ENCODE results near the gene GIMAP6. TPM values are rescaled to one million over a fixed set of nuclear protein-coding genes. Genes with fewer than 3 reads are reported as not detected.

The GIMAP6 gene
- total and polyA plus RNA-seq, 8 donors, result 0.89 to 18.4 (median 6.0) TPM

Other genes starting within 250 kb of the GIMAP6 start
- gene GIMAP8, start 181.8 kb downstream of the GIMAP6 start, total RNA-seq, result 1 to 10 TPM in 2 of 5 donors, under 1 TPM in 3; under 0.01 to 8.3 (median 0.29) TPM
- gene GIMAP8, start 181.8 kb downstream of the GIMAP6 start, polyA plus RNA-seq, result 1 to 10 TPM; 2.8 to 3.2 (median 2.9) TPM
- gene GIMAP7, start 117.5 kb downstream of the GIMAP6 start, total RNA-seq, result 10 to 100 TPM in 2 of 5 donors, 1 to 10 TPM in 2, not detected in 1; 1.2 to 13.0 (median 7.5) TPM
- gene GIMAP7, start 117.5 kb downstream of the GIMAP6 start, polyA plus RNA-seq, result 10 to 100 TPM in 2 of 3 donors, 1 to 10 TPM in 1; 9.0 to 15.9 (median 14.8) TPM
- 10 to 100 TPM in 3 of 5 donors, under 1 TPM in 1, not detected in 1; 0.89 to 79.9 (median 19.7) TPM for gene GIMAP4, start 65.0 kb downstream of the GIMAP6 start, total RNA-seq
- 10 to 100 TPM; 11.2 to 16.6 (median 12.2) TPM for gene GIMAP4, start 65.0 kb downstream of the GIMAP6 start, polyA plus RNA-seq
- gene GIMAP2, start 53.3 kb upstream of the GIMAP6 start, total RNA-seq, result 1 to 10 TPM in 3 of 5 donors, under 1 TPM in 1, not detected in 1; 0.58 to 8.3 (median 3.6) TPM
- 1 to 10 TPM; 2.6 to 5.3 (median 4.4) TPM for gene GIMAP2, start 53.3 kb upstream of the GIMAP6 start, polyA plus RNA-seq
- 1 to 10 TPM in 3 of 5 donors, under 1 TPM in 1, not detected in 1; 0.45 to 5.8 (median 4.7) TPM for gene GIMAP1, start 84.2 kb upstream of the GIMAP6 start, total RNA-seq
- gene GIMAP1, start 84.2 kb upstream of the GIMAP6 start, polyA plus RNA-seq, result 1 to 10 TPM; 2.3 to 2.7 (median 2.4) TPM
- gene GIMAP5, start 105.0 kb upstream of the GIMAP6 start, total RNA-seq, result 10 to 100 TPM in 4 of 5 donors, 1 to 10 TPM in 1; 7.0 to 25.2 (median 20.9) TPM
- 10 to 100 TPM; 10.0 to 16.3 (median 14.0) TPM for gene GIMAP5, start 105.0 kb upstream of the GIMAP6 start, polyA plus RNA-seq
- gene TMEM176B, start 168.0 kb upstream of the GIMAP6 start, total RNA-seq, result 100 to 1,000 TPM in 1 of 5 donors, 10 to 100 TPM in 4; 59.3 to 108 (median 87.6) TPM
- gene TMEM176B, start 168.0 kb upstream of the GIMAP6 start, polyA plus RNA-seq, result 100 to 1,000 TPM in 1 of 3 donors, 10 to 100 TPM in 2; 29.4 to 157 (median 90.1) TPM
- gene TMEM176A, start 168.4 kb upstream of the GIMAP6 start, total RNA-seq, result 100 to 1,000 TPM in 1 of 5 donors, 10 to 100 TPM in 4; 14.7 to 116 (median 35.8) TPM
- 10 to 100 TPM; 21.4 to 92.0 (median 62.0) TPM for gene TMEM176A, start 168.4 kb upstream of the GIMAP6 start, polyA plus RNA-seq
- gene AOC1, start 220.1 kb upstream of the GIMAP6 start, total RNA-seq, result 100 to 1,000 TPM in 1 of 5 donors, 1 to 10 TPM in 1, under 1 TPM in 1, not detected in 2; 0.72 to 105 (median 4.6) TPM
- gene AOC1, start 220.1 kb upstream of the GIMAP6 start, polyA plus RNA-seq, result 1 to 10 TPM in 1 of 3 donors, under 1 TPM in 2; 0.31 to 1.3 (median 0.46) TPM

Data from stomach (tissue), 8 donors.